HG02610 (cell line): Measurements from ENCODE around the gene EGR2.
A peak's percentile ranks its signal among the peaks of the same experiment; 100 is the strongest.
"Not testable (repeated sequence)": the region's sequence is repeated elsewhere in the genome, so short reads cannot be mapped to it uniquely, and the experiment has no call there.

ENCODE experiments used
- ATAC-seq: cut with Tn5 transposase; IDR thresholded peaks from one replicate; pipeline ENCODE4 v1.9.1; 2021; ENCODE audit warnings: mild to moderate bottlenecking, moderate library complexity; ENCODE audit not compliant: unreplicated experiment

Gene EGR2

DNA sequence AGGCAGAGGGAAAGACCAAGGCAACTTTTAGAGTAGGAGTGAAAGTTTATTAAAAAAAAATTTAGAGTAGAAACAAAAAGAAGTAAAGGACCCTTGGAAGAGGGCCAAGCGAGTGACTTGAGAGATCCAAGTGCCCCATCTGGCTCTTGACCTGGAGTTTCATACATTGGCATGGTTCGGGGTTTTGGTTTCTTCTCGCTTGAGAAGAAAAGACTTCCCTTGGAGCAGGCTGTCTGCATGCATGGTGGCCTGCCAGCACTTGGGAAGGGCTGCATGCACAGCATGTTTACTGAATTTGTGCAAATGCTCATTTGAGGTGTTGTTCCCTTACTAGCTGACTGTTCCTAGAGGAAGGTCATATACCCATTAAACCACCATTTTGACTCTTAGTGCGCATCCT lies 20.4 kb downstream of the EGR2 start:
- ATAC-seq = no peak

- ATAC-seq = no peak
These were observed 21.1 kb downstream of the EGR2 start for GRCh38 chr10:62795100-62795499.

DNA sequence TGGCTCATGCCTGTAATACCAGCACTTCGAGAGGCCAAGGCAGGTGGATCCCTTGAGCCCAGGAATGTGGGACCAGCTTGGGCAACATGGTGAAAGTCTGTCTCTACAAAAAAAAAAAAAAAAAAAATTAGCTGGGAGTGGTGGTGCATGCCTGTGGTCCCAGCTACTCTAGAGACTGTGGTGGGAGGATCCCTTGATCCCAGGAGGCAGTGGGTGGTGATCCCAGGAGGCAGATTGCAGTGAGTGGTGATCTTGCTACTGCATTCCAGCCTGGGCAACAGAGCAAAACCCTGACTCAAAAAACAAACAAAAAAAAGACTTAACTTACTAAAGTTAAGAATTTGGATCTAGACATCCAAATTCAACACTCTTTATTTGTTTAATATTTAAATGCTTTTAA lies 21.9 kb downstream of the EGR2 start:
- no peak for ATAC-seq

DNA sequence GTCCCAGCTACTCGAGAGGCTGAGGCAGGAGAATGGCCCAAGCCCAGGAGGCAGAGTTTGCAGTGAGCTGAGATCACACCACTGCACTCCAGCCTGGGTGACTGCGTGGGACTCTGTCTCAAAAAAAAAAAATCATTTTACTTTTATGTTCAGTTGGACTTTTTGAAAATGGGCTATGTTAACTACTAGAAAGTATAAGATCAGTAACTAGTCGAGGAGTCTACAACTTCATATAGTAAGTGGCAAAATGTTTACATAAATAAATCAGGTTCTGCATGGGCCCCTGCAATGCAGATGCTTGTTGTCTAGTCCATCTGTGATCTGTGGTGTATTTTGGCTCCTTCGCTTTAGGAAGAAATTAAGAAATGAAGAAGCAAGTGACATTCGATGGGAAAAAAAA lies 23.9 kb downstream of the EGR2 start:
- no peak for ATAC-seq

DNA sequence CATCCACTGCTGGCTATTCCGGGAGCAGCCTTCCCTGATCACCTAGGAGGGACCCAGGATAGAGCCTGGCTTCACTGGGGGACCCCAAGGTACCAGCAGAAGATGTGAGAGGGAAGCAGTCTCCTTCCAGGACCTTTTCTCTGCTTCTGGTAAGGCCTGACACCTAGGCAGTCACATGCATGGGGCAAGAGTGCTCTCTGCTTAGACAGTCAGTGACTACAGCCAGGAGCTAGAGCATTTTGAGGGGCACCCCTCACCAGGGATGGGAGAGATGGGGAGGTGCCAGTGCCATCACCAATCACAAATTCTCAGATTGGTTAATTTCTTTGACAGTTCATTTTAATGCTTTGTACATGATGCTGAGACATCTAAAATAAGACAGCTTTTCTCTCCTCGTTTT lies 25.6 kb downstream of the EGR2 start:
- ATAC-seq = no peak

DNA sequence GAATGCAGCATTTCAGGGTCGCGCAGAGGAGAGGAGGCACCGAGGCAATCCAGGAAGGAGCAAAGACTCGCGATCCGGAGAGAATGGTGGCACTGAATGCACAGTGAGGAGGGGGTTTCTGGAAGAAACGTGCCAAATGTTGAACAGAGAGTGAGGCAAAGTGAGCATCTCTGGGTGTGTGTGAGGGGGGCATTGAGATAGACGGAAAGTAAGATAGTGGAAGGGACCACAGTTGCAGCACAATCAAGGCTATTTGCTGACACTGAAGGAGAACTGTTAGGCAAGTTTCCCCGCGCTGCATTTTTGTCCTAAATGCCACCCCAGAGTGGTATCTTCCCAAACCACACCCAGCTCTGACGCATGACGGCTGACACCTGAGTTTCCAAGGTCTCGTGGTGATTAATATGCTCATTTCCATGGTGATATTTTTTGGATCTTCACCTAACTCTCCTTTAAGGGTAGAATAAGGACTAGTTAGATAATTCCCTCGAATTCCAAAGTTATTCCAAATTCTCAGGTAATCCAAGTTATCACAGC lies 26.1 kb downstream of the EGR2 start:
- no peak for ATAC-seq

GRCh38 chr10:62788861-62789467 lies 27.2 kb downstream of the EGR2 start:
- ATAC-seq = no peak

DNA sequence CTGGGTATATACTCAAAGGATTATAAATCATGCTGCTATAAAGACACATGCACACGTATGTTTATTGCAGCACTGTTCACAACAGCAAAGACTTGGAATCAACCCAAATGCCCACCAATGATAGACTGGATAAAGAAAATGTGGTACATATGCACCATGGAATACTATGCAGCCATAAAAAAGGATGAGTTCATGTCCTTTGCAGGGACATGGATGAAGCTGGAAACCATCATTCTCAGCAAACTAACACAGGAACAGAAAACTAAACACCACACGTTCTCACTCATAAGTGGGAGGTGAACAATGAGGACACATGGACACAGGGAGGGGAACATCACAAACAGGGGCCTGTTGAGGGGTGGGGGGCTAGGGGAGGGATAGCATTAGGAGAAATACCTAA lies 27.9 kb downstream of the EGR2 start:
- ATAC-seq = not testable (repeated sequence)

GRCh38 chr10:62784537-62784936 lies 31.6 kb downstream of the EGR2 start:
- ATAC-seq = not testable (repeated sequence)

GRCh38 chr10:62779487-62780248 lies 36.5 kb downstream of the EGR2 start:
- ATAC-seq = peak; percentile 91

GRCh38 chr10:62778125-62778524 lies 38.0 kb downstream of the EGR2 start:
- ATAC-seq = peak; percentile 57

DNA sequence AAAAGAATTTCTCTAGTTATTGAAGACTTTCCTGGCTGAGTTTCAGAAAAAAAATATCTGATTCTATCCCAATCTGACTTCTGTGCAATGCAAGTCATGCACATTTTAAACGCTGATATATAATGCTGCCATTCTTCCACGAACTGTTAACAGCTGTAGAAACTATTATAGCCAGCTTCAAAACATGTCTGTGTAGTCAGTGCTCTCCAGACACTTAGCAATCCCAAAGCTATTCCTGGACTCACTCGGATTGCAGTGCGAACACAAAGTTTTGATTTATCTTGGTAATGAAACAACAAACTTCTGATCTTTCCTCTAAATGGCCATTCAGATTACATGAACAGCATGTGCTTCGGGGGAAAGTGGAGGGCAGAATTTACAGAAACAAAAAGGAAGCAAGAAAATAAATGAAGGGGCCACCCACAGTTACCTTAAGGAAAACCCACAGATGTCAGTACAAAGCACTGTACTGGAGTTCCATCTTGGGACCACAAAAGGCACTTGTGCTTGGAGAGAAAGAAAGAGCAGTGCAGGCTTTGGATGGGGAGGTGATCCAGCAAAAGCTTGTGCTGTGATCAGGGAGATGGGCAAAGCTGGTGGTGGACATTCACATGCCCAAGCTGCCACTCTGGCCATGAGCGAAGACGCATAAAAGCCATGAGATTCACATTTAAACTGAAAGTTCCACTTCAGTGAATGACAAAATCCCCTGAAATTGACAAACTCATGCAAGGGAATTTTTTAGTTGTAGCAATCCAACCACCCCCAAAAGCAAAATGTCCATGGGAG lies 43.8 kb downstream of the EGR2 start:
- no peak for ATAC-seq

DNA sequence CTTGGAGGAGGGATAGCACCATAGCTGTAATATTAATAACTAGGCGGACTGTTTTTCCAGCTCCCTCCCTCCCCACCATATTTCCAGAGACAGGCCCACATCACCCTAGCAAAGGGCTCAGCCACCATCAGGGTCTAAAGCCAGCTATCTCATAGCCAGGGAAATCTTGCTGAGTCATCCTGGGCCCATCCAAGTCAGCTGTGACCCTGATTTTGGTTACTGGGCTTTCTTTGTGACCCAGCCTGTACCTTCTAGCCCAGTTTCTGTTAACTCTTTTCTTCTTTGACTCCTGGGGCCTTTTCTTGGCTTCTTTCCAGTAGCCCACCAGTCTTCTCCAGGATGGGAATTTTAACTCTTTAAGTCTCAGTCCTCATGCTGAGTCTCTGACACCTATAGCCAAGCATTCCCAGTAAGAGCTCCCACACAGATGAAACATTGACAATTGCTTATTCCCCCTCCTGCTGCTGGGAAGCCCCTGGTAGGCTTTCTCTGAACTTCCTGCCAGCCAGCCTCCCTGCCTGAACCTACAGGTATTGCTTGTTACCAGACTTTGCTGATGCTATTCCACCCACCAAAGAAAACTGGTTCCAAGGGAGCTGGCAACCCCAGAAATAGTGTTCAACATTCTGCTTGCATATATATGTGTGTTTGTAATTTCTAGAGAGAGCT lies 46.5 kb downstream of the EGR2 start:
- peak; percentile 91 for ATAC-seq

- ATAC-seq = no peak
These were observed 49.8 kb downstream of the EGR2 start for GRCh38 chr10:62766386-62766785.

- no peak for ATAC-seq
These were observed 50.4 kb downstream of the EGR2 start for GRCh38 chr10:62765726-62766125.

DNA sequence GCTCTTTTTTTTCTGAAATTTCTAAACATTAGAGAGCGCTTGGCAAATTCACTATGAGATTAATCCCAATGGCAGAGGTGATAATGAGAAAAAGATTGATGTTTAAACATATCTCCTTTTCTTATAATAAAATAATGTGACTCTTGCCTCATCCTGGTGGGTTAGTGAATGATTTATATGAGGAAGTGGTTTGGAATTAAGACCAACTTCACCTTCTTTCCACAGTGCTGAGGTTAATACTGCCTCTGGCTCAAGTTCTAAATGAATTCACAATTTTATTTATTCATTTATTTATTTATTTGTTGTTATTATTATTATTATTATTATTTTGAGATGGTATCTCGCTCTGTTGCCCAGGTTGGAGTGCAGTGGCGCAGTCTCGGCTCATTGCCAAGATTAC lies 52.2 kb downstream of the EGR2 start:
- no peak for ATAC-seq

- ATAC-seq = no peak
These were observed 53.0 kb downstream of the EGR2 start for GRCh38 chr10:62763155-62763554.
